Liver (tissue), 2 donors: ENCODE results near the gene LSMEM2.

ENCODE experiments used
- CTCF ChIP-seq: fragments of 150-350 bp; IDR thresholded peaks from 2 replicates; pipeline ENCODE4 v1.5.1; 2017; ENCODE audit warnings: improper control_type of control experiment, low read depth, low read length; ENCODE audit not compliant: missing input control
- YY1 ChIP-seq: IDR thresholded peaks from 2 replicates; pipeline ENCODE4 v1.6.1; 2016; ENCODE audit warnings: antibody characterized with exemption, mild to moderate bottlenecking
- TF ChIP-seq, protein P1 (sequence below): IDR thresholded peaks from 2 replicates; pipeline ENCODE4 v1.6.1; 2016; ENCODE audit warnings: antibody characterized with exemption
- TF ChIP-seq, protein P2 (sequence below): IDR thresholded peaks from 2 replicates; pipeline ENCODE4 v1.6.1; 2016; ENCODE audit warnings: antibody characterized with exemption, mild to moderate bottlenecking
- donor health status: healthy.

- TF ChIP-seq YY1 (no peak), CTCF (no peak)
- TF ChIP-seq, protein P1, sequence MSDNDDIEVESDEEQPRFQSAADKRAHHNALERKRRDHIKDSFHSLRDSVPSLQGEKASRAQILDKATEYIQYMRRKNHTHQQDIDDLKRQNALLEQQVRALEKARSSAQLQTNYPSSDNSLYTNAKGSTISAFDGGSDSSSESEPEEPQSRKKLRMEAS: no peak
- TF ChIP-seq, protein P2, sequence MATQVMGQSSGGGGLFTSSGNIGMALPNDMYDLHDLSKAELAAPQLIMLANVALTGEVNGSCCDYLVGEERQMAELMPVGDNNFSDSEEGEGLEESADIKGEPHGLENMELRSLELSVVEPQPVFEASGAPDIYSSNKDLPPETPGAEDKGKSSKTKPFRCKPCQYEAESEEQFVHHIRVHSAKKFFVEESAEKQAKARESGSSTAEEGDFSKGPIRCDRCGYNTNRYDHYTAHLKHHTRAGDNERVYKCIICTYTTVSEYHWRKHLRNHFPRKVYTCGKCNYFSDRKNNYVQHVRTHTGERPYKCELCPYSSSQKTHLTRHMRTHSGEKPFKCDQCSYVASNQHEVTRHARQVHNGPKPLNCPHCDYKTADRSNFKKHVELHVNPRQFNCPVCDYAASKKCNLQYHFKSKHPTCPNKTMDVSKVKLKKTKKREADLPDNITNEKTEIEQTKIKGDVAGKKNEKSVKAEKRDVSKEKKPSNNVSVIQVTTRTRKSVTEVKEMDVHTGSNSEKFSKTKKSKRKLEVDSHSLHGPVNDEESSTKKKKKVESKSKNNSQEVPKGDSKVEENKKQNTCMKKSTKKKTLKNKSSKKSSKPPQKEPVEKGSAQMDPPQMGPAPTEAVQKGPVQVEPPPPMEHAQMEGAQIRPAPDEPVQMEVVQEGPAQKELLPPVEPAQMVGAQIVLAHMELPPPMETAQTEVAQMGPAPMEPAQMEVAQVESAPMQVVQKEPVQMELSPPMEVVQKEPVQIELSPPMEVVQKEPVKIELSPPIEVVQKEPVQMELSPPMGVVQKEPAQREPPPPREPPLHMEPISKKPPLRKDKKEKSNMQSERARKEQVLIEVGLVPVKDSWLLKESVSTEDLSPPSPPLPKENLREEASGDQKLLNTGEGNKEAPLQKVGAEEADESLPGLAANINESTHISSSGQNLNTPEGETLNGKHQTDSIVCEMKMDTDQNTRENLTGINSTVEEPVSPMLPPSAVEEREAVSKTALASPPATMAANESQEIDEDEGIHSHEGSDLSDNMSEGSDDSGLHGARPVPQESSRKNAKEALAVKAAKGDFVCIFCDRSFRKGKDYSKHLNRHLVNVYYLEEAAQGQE: no peak
Measured at GRCh38 chr3:50294089-50294488, 15.2 kb downstream of the LSMEM2 start.
